A549 treated with AZD9567 at 1 μM for 4 hours (cell line): Measurements from ENCODE around the gene ZDHHC9. TPM values are rescaled to one million over a fixed set of nuclear protein-coding genes. Genes with fewer than 3 reads are reported as not detected.

Source experiments
- total RNA-seq: library from RNA; stranded (reverse); fragments of 200-300 nt; extraction: Qiagen RNA extraction; gene quantifications from 5 replicates; pipeline ENCODE4 v1.2.3, GENCODE V29; 2022; ENCODE audit not compliant: insufficient read depth

The ZDHHC9 gene
- total RNA-seq, result 48.3 to 53.9 TPM (median 49.9 TPM) in 5 replicates

GRCh38 chrX:129843459-129844306 lies at the start of gene ZDHHC9:
Gene ZDHHC9 (minus strand): TSS chrX:129843886. CDS start chrX:129841945, 1,941 bp downstream.

GRCh38 chrX:129779747-129780146 lies 63.9 kb downstream of the ZDHHC9 start, which contains the start of gene SASH3:
Gene SASH3 (plus strand): TSS chrX:129779949. CDS start chrX:129780098, 149 bp downstream.

Other genes starting within 250 kb of the ZDHHC9 start
- 0.75 to 1.2 TPM (median 0.83 TPM) in 4 of 5 replicates, not detected in the other for gene APLN, start 188.9 kb downstream of the ZDHHC9 start, total RNA-seq
- not detected in 5 replicates for gene XPNPEP2, start 104.9 kb downstream of the ZDHHC9 start, total RNA-seq
- gene SASH3, start 63.9 kb downstream of the ZDHHC9 start, total RNA-seq, result not detected in 5 replicates
- gene UTP14A, start 62.3 kb upstream of the ZDHHC9 start, total RNA-seq, result 43.9 to 56.1 TPM (median 44.3 TPM) in 5 replicates
- 8.1 to 15.4 TPM (median 11.4 TPM) in 5 replicates for gene BCORL1, start 138.7 kb upstream of the ZDHHC9 start, total RNA-seq